Type B pancreatic cell (in vitro differentiated cells): ENCODE data around the gene PICK1. TPM values are rescaled to one million over a fixed set of nuclear protein-coding genes. Genes with fewer than 3 reads are reported as not detected.
A peak's percentile ranks its signal among the peaks of the same experiment; 100 is the strongest.

ENCODE experiments used
- DNase-seq: peaks from one replicate; pipeline ENCODE4 v3.0.0; 2021; ENCODE audit warnings: mixed read lengths; ENCODE audit not compliant: unreplicated experiment; ENCODE audit errors: extremely low spot score
- H3K27ac Mint-ChIP-seq: 2 replicates; pipeline ENCODE4 v1.8.0; 2021; ENCODE audit warnings: mild to moderate bottlenecking, mixed read lengths
- H3K27me3 Mint-ChIP-seq: 2 replicates; pipeline ENCODE4 v1.8.0; 2021; ENCODE audit warnings: mixed read lengths
- H3K36me3 Mint-ChIP-seq: 2 replicates; pipeline ENCODE4 v1.8.0; 2021; ENCODE audit warnings: mixed read lengths
- H3K4me1 Mint-ChIP-seq: one replicate; pipeline ENCODE4 v1.8.0; 2021; ENCODE audit warnings: mixed read lengths; ENCODE audit not compliant: unreplicated experiment
- H3K4me3 Mint-ChIP-seq: 2 replicates; pipeline ENCODE4 v1.8.0; 2021; ENCODE audit warnings: mild to moderate bottlenecking, mixed read lengths
- H3K9me3 Mint-ChIP-seq: 2 replicates; pipeline ENCODE4 v1.8.0; 2021; ENCODE audit warnings: mixed read lengths
- long read RNA-seq: library from polyadenylated mRNA; unstranded; transcript quantifications from one replicate; pipeline ENCODE4 v2.0.0, GENCODE V29; 2020
- total RNA-seq: library from RNA; stranded (reverse); gene quantifications from 2 replicates; pipeline ENCODE4 v1.2.1, GENCODE V29; 2021; ENCODE audit warnings: low replicate concordance
- TF ChIP-seq, protein P1 (sequence below): fragments of 200-600 bp; sonication (generic); conservative IDR thresholded peaks from 2 replicates; pipeline ENCODE4 v1.5.0; 2021; ENCODE audit warnings: antibody characterized with exemption, mild to moderate bottlenecking

The PICK1 gene
- 45.4 and 45.6 TPM in 2 replicates for total RNA-seq
- long read RNA-seq: 0 reads

DNA sequence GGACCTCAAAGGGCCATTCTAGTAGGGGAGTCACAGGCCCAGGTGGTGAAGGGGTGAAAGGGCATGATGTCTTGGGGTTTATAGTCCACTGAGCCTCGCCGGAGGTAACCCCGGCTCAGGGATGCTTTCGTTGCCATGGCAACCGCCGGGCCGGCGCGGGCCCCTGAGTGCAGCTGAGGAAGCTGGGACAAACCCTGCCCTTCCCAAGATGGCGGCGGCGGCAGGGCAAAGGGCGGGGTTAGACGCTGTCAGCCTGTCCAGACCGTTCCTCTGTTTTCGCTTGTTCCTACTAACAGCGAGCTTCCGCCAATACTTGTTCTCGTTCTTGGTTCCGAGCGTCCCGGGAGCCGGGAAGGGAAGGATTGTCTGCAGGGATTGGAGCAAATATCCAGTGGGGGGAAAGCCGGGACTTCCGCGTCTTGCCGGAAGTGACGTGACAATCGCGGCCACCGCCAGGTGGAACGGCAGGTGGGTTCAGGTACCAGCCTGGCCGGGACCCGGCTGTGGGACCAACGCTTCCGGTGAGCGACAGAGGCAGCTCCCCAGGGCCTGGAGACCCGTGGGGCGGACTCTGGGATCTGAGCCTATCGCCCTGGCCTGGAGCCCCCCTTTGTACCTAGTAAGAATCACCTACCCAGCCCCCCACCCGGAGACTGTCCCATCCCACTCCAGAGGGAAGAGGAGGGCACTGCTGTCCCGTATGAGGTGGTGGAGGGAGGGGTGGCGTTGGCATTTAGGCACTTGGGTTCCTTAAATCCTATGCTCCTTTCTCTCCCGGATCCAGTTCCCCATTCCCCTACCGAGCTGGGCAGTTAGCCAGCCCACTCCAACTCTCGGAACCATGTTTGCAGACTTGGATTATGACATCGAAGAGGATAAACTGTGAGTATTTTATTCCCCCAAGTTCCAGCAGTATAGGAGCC, at the start of gene PICK1:
TSS of gene PICK1 (plus strand) at position 436 of the 923 bp plus-strand sequence. CDS start at position 842, 406 bp downstream.
- H3K36me3 Mint-ChIP-seq: peaks cover 6% of the 10 kb centered on the region
- H3K27ac Mint-ChIP-seq: peak within 1 kb of the TSS; percentile 99
- peak within 1 kb of the TSS; percentile 97 for H3K4me3 Mint-ChIP-seq
- H3K4me1 Mint-ChIP-seq: peaks cover 19% of the 10 kb centered on the region
- no peaks in the 10 kb centered on the region for H3K27me3 Mint-ChIP-seq
- TF ChIP-seq, protein P1, sequence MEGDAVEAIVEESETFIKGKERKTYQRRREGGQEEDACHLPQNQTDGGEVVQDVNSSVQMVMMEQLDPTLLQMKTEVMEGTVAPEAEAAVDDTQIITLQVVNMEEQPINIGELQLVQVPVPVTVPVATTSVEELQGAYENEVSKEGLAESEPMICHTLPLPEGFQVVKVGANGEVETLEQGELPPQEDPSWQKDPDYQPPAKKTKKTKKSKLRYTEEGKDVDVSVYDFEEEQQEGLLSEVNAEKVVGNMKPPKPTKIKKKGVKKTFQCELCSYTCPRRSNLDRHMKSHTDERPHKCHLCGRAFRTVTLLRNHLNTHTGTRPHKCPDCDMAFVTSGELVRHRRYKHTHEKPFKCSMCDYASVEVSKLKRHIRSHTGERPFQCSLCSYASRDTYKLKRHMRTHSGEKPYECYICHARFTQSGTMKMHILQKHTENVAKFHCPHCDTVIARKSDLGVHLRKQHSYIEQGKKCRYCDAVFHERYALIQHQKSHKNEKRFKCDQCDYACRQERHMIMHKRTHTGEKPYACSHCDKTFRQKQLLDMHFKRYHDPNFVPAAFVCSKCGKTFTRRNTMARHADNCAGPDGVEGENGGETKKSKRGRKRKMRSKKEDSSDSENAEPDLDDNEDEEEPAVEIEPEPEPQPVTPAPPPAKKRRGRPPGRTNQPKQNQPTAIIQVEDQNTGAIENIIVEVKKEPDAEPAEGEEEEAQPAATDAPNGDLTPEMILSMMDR: no peak
- peak; percentile 86 for DNase-seq
- H3K9me3 Mint-ChIP-seq: no peaks in the 10 kb centered on the region

DNA sequence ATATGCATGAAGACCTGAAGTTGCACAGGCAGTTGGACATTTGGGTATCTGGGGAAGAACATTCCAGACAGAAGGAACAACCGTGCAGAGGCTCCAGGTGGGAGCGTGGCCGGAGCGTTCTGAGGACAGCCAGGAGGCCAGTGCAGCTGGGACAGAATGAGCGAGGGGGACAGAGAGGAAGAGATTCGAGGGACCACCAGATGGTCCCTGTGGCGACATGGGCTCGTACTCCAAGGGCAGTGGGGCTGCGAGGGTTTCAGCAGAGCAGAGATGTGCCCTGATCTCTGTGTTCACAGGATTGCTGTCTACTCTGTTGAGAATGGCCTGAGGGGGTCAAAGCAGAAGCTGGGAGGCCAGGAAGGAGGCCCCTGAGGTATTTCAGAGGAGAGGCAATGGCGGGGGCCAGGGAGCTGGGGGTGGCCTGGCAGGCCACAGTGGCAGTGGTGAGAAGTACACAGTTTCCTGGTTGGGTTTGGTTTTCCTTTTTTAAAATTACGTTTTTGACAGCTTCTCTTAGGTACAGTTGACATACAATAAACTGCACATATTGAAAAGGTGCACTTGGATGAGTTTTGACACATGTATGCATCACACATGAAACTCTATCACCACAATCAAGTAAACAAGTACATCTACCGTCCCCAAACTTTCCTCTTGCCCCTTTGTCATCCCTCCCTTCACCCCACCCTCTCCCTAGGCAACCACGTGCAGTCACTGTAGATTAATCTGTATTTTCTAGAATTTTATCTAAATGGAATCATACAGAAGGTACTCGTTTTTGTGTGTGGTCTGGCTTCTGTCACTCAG, 48.0 kb upstream of the PICK1 start:
- Mint-ChIP-seq H3K9me3 (no peaks in the 10 kb centered on the region), H3K36me3 (no peaks in the 10 kb centered on the region), H3K27ac (no peak overlapping the region), H3K4me3 (no peak overlapping the region), H3K27me3 (peaks cover 3% of the 10 kb centered on the region), H3K4me1 (peaks cover 11% of the 10 kb centered on the region)
- TF ChIP-seq, protein P1: no peak
- no peak for DNase-seq

DNA sequence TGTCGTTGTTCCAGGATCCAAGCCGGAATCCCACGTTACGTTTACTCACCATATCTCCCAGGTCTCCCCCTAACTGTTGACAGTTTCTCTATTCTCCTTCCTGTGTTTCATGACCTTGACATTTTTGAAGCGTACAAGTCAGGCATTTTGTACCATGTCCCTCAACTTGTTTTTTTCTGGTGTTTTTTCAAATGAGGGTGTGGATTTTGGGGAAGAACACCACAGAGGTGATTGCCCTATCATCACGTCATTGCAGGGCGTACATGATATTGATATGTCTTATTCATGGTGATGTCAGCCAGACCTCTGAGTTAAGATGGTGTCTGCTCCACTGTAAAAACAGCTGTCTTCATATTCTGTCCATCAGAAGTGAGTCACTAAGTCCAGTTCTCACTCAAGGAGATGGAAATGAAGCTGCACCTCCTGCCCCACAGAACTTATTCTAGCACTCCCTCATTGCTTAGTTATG, 44.6 kb upstream of the PICK1 start:
- Mint-ChIP-seq H3K4me3 (no peak overlapping the region), H3K36me3 (no peaks in the 10 kb centered on the region), H3K4me1 (peaks cover 11% of the 10 kb centered on the region), H3K9me3 (no peaks in the 10 kb centered on the region), H3K27ac (no peak overlapping the region), H3K27me3 (peaks cover 3% of the 10 kb centered on the region)
- no peak for DNase-seq
- TF ChIP-seq, protein P1: no peak

DNA sequence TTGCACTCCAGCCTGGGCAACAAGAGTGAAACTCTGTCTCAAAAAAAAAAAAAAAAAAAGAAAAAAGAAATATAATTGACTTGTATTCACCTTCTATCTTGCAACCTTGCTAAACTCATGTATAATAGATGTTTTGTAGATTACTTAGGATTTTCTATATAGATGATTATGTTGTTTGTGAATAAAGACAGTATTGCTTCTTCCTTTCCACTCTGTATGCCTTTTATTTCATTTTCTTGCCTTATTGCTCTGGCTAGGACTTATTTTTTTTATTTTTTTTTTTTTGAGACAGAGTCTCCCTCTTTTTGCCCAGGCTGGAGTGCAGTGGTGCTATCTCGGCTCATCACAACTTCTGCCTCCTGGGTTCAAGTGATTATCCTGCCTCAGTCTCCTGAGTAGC, 43.1 kb upstream of the PICK1 start:
- no peaks in the 10 kb centered on the region for H3K9me3 Mint-ChIP-seq
- H3K4me3 Mint-ChIP-seq: no peak overlapping the region
- TF ChIP-seq, protein P1: no peak
- no peaks in the 10 kb centered on the region for H3K36me3 Mint-ChIP-seq
- peaks cover 3% of the 10 kb centered on the region for H3K27me3 Mint-ChIP-seq
- no peak for DNase-seq
- H3K4me1 Mint-ChIP-seq: peaks cover 12% of the 10 kb centered on the region
- H3K27ac Mint-ChIP-seq: no peak overlapping the region

DNA sequence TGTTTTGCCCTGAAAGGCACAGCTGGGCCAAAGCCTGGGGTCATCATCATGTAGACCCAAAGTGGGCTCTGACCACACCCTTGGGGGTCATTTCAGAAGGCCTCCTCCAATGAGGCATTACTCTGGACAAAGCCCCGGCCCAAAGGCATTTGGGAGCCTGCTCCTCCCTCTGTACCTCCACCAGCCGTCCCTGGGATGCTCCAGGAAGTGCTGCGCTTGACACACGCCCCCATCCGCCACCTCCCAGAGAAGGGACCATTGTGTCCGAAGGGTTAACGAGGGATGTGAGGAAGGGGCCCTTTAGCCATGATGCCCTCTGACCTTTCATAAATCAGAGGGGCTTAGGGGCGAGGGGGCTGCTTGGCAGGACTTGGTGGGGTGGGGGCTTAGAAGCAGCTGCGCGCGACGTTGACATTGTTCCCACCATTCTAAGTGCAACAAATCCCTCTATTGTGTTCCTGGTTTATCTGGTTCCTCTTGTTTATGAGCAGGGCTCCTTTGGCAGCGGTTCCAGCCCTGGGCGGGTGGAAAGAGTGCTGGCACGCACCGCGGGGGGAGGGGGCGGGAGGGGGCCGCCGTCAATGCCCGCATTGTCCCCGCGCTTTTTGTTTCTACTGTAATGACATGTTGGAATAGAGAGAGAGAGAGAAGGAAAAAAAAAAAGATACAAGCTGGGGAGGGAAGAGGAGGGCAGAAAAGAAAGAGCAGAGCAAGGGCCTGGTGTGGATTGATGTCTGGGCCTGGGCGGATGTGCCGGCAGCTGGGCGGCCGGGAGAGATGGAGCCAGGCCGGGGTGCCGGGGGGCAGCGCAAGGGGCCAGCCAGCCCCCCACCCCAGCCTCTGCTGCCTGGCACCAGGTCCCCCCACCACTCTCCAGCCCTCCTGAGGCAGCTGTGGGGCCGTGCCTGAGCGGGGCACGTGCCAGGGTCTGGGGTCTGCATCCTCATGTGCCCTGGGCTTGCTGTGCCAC, 40.7 kb upstream of the PICK1 start:
- no peaks in the 10 kb centered on the region for H3K27me3 Mint-ChIP-seq
- peaks cover 10% of the 10 kb centered on the region for H3K4me1 Mint-ChIP-seq
- DNase-seq: no peak
- TF ChIP-seq, protein P1: no peak
- no peak overlapping the region for H3K27ac Mint-ChIP-seq
- H3K36me3 Mint-ChIP-seq: no peaks in the 10 kb centered on the region
- H3K4me3 Mint-ChIP-seq: no peak overlapping the region
- no peaks in the 10 kb centered on the region for H3K9me3 Mint-ChIP-seq
